ENCODE results near the gene SF3B5. TPM values are rescaled to one million over a fixed set of nuclear protein-coding genes. Genes with fewer than 3 reads are reported as not detected.
"Not testable (repeated sequence)": the region's sequence is repeated elsewhere in the genome, so short reads cannot be mapped to it uniquely, and the experiment has no call there.

The SF3B5 gene
- total and polyA plus RNA-seq, 2 experiments from 2014 or later, result 151 to 183 TPM

DNA sequence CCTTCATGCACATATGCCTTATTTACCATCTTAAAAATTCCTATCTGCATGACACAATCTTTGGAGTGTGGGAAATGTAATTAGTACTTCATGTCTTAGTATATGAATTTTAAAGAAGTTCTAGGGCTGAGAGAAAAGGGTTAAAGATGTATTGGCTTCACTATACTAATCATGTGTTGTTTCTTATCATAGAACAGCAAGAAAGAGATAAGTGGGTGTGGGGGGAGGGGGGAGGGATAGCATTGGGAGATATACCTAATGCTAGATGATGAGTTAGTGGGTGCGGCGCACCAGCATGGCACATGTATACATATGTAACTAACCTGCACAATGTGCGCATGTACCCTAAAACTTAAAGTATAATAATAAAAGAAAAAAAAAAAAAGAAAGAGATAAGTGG, 13.0 kb downstream of the SF3B5 start:
- not testable (repeated sequence) for DNase-seq (ENCODE audit: low spot score); H3K27me3 ChIP-seq (ENCODE audit: insufficient read depth); H3K9me3 Mint-ChIP-seq; H3K4me3 Mint-ChIP-seq; H3K79me2 ChIP-seq (replicated peaks; ENCODE audit: insufficient read depth); H3K36me3 Mint-ChIP-seq (ENCODE audit: low read depth); H3F3A ChIP-seq (replicated peaks; ENCODE audit: low read depth); H3K4me1 ChIP-seq (ENCODE audit: insufficient read depth); H3K4me2 ChIP-seq; ATAC-seq; H4K20me1 ChIP-seq (replicated peaks; ENCODE audit: insufficient read depth); H3K27ac ChIP-seq (ENCODE audit: low read depth); H3K27ac Mint-ChIP-seq; H3K36me3 ChIP-seq (ENCODE audit: insufficient read depth); H3K27me3 Mint-ChIP-seq (ENCODE audit: insufficient read depth, low read depth, poor library complexity); H3K4me1 Mint-ChIP-seq; H3K4me3 ChIP-seq; H3K9me2 ChIP-seq (ENCODE audit: insufficient read depth); H2AFZ ChIP-seq

DNA sequence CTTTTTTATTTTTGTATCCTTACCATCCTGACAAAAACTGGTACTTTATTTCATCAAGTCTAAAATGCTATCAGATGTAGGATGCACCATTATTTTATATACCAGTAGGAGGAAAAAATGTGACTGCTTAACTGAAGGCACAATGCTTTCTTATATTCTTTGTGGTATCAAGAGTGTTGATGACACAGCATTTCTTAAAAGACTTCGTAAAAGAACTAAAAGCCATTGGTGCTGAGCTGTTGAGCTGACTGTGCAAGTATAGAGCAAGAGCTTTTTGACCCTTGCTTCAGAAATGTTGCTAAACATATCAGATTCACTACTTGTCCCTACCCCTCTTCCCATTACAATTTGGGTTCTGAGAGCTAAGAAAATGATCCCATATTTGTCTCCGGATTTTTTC, 17.5 kb downstream of the SF3B5 start:
- H3K27me3 Mint-ChIP-seq (ENCODE audit: insufficient read depth, low read depth, poor library complexity), result no peaks in the 10 kb centered on the region

More for the DNA sequence above, 17.5 kb downstream of the SF3B5 start:
- H3K36me3 Mint-ChIP-seq (ENCODE audit: low read depth), result no peaks in the 10 kb centered on the region
- Histone ChIP-seq H4K20me1 (replicated peaks; ENCODE audit: insufficient read depth) (no peaks in the 10 kb centered on the region), H3K27me3 (ENCODE audit: insufficient read depth) (no peaks in the 10 kb centered on the region), H3F3A (replicated peaks; ENCODE audit: low read depth) (no peaks in the 10 kb centered on the region), H2AFZ (no peak overlapping the region), H3K4me3 (no peak overlapping the region), H3K4me2 (no peak overlapping the region), H3K9me2 (ENCODE audit: insufficient read depth) (no peaks in the 10 kb centered on the region), H3K4me1 (ENCODE audit: insufficient read depth) (no peaks in the 10 kb centered on the region), H3K79me2 (replicated peaks; ENCODE audit: insufficient read depth) (no peaks in the 10 kb centered on the region), H3K36me3 (ENCODE audit: insufficient read depth) (no peaks in the 10 kb centered on the region), H3K27ac (ENCODE audit: low read depth) (no peak overlapping the region)
- TF ChIP-seq, protein P1, sequence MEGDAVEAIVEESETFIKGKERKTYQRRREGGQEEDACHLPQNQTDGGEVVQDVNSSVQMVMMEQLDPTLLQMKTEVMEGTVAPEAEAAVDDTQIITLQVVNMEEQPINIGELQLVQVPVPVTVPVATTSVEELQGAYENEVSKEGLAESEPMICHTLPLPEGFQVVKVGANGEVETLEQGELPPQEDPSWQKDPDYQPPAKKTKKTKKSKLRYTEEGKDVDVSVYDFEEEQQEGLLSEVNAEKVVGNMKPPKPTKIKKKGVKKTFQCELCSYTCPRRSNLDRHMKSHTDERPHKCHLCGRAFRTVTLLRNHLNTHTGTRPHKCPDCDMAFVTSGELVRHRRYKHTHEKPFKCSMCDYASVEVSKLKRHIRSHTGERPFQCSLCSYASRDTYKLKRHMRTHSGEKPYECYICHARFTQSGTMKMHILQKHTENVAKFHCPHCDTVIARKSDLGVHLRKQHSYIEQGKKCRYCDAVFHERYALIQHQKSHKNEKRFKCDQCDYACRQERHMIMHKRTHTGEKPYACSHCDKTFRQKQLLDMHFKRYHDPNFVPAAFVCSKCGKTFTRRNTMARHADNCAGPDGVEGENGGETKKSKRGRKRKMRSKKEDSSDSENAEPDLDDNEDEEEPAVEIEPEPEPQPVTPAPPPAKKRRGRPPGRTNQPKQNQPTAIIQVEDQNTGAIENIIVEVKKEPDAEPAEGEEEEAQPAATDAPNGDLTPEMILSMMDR (conservative IDR thresholded peaks at IDR 0.05; ENCODE audit: low read depth in 2 of 2), result no peak
- TF ChIP-seq NANOG (IDR thresholded peaks at IDR 0.05; ENCODE audit: borderline replicate concordance) (no peak), EZH2 (IDR thresholded peaks at IDR 0.05; ENCODE audit: low read depth, unreplicated experiment) (no peak), ZNF331 (CRISPR knock-in tag; IDR thresholded peaks at IDR 0.05; ENCODE audit: low read depth) (no peak), CREB1 (CRISPR knock-in tag; IDR thresholded peaks at IDR 0.05; ENCODE audit: low read depth) (no peak), EZH2phosphoT487 (IDR thresholded peaks at IDR 0.05; ENCODE audit: unreplicated experiment) (no peak), STAT1 (IDR thresholded peaks at IDR 0.05; ENCODE audit: unreplicated experiment) (no peak)
- TF ChIP-seq, protein P2, sequence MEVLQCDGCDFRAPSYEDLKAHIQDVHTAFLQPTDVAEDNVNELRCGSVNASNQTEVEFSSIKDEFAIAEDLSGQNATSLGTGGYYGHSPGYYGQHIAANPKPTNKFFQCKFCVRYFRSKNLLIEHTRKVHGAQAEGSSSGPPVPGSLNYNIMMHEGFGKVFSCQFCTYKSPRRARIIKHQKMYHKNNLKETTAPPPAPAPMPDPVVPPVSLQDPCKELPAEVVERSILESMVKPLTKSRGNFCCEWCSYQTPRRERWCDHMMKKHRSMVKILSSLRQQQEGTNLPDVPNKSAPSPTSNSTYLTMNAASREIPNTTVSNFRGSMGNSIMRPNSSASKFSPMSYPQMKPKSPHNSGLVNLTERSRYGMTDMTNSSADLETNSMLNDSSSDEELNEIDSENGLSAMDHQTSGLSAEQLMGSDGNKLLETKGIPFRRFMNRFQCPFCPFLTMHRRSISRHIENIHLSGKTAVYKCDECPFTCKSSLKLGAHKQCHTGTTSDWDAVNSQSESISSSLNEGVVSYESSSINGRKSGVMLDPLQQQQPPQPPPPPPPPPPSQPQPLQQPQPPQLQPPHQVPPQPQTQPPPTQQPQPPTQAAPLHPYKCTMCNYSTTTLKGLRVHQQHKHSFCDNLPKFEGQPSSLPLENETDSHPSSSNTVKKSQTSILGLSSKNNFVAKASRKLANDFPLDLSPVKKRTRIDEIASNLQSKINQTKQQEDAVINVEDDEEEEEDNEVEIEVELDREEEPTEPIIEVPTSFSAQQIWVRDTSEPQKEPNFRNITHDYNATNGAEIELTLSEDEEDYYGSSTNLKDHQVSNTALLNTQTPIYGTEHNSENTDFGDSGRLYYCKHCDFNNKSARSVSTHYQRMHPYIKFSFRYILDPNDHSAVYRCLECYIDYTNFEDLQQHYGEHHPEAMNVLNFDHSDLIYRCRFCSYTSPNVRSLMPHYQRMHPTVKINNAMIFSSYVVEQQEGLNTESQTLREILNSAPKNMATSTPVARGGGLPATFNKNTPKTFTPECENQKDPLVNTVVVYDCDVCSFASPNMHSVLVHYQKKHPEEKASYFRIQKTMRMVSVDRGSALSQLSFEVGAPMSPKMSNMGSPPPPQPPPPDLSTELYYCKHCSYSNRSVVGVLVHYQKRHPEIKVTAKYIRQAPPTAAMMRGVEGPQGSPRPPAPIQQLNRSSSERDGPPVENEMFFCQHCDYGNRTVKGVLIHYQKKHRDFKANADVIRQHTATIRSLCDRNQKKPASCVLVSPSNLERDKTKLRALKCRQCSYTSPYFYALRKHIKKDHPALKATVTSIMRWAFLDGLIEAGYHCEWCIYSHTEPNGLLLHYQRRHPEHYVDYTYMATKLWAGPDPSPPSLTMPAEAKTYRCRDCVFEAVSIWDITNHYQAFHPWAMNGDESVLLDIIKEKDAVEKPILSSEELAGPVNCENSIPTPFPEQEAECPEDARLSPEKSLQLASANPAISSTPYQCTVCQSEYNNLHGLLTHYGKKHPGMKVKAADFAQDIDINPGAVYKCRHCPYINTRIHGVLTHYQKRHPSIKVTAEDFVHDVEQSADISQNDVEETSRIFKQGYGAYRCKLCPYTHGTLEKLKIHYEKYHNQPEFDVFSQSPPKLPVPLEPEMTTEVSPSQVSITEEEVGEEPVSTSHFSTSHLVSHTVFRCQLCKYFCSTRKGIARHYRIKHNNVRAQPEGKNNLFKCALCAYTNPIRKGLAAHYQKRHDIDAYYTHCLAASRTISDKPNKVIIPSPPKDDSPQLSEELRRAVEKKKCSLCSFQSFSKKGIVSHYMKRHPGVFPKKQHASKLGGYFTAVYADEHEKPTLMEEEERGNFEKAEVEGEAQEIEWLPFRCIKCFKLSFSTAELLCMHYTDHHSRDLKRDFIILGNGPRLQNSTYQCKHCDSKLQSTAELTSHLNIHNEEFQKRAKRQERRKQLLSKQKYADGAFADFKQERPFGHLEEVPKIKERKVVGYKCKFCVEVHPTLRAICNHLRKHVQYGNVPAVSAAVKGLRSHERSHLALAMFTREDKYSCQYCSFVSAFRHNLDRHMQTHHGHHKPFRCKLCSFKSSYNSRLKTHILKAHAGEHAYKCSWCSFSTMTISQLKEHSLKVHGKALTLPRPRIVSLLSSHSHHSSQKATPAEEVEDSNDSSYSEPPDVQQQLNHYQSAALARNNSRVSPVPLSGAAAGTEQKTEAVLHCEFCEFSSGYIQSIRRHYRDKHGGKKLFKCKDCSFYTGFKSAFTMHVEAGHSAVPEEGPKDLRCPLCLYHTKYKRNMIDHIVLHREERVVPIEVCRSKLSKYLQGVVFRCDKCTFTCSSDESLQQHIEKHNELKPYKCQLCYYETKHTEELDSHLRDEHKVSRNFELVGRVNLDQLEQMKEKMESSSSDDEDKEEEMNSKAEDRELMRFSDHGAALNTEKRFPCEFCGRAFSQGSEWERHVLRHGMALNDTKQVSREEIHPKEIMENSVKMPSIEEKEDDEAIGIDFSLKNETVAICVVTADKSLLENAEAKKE (CRISPR knock-in tag; IDR thresholded peaks at IDR 0.05), result no peak
- TF ChIP-seq, protein P3, sequence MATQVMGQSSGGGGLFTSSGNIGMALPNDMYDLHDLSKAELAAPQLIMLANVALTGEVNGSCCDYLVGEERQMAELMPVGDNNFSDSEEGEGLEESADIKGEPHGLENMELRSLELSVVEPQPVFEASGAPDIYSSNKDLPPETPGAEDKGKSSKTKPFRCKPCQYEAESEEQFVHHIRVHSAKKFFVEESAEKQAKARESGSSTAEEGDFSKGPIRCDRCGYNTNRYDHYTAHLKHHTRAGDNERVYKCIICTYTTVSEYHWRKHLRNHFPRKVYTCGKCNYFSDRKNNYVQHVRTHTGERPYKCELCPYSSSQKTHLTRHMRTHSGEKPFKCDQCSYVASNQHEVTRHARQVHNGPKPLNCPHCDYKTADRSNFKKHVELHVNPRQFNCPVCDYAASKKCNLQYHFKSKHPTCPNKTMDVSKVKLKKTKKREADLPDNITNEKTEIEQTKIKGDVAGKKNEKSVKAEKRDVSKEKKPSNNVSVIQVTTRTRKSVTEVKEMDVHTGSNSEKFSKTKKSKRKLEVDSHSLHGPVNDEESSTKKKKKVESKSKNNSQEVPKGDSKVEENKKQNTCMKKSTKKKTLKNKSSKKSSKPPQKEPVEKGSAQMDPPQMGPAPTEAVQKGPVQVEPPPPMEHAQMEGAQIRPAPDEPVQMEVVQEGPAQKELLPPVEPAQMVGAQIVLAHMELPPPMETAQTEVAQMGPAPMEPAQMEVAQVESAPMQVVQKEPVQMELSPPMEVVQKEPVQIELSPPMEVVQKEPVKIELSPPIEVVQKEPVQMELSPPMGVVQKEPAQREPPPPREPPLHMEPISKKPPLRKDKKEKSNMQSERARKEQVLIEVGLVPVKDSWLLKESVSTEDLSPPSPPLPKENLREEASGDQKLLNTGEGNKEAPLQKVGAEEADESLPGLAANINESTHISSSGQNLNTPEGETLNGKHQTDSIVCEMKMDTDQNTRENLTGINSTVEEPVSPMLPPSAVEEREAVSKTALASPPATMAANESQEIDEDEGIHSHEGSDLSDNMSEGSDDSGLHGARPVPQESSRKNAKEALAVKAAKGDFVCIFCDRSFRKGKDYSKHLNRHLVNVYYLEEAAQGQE (IDR thresholded peaks at IDR 0.05; ENCODE audit: unreplicated experiment), result no peak
- no peaks in the 10 kb centered on the region for H3K9me3 Mint-ChIP-seq
- ATAC-seq (no peak), DNase-seq (ENCODE audit: low spot score) (no peak)
- H3K27ac Mint-ChIP-seq, result no peak overlapping the region
- H3K4me1 Mint-ChIP-seq, result 0 out of 3 replicates have a peak, but pooled peaks cover 4% of the 10 kb centered on the region
- H3K4me3 Mint-ChIP-seq, result no peak overlapping the region

Measured in GM23338 (cell line).